ENCODE data around the gene MMGT1.

The MMGT1 gene

DNA sequence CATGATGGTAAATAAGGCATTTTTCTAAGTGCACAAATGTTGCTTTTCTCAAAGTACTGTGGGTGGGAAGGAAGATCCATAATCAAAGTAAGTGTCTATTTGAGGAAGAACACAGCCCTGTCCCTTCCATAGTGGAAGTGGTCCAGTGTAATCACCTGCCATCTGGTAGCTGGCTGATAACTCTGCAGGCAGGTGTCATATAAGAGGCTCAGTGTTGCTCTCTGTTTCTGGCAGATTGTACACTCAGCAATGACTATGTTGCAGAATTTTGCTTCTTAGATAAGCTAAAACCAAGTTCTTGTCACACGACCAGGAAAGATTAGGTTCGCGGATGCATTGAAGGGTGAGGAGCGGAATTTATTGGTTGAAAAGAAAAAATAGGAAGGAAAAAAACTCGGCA, 59.4 kb downstream of the MMGT1 start:
- TF ChIP-seq, protein P1, sequence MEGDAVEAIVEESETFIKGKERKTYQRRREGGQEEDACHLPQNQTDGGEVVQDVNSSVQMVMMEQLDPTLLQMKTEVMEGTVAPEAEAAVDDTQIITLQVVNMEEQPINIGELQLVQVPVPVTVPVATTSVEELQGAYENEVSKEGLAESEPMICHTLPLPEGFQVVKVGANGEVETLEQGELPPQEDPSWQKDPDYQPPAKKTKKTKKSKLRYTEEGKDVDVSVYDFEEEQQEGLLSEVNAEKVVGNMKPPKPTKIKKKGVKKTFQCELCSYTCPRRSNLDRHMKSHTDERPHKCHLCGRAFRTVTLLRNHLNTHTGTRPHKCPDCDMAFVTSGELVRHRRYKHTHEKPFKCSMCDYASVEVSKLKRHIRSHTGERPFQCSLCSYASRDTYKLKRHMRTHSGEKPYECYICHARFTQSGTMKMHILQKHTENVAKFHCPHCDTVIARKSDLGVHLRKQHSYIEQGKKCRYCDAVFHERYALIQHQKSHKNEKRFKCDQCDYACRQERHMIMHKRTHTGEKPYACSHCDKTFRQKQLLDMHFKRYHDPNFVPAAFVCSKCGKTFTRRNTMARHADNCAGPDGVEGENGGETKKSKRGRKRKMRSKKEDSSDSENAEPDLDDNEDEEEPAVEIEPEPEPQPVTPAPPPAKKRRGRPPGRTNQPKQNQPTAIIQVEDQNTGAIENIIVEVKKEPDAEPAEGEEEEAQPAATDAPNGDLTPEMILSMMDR (IDR thresholded peaks at IDR 0.05; ENCODE audit: low read depth, low read length, poor library complexity, severe bottlenecking), result no peak
- no peak for TF ChIP-seq EZH2phosphoT487 (IDR thresholded peaks at IDR 0.05; ENCODE audit: borderline replicate concordance, low read length)
- no peaks in the 10 kb centered on the region for H3K27me3 ChIP-seq (ENCODE audit: control insufficient read depth, low read length)
- H3K27ac ChIP-seq (ENCODE audit: low read depth, low read length), result no peak overlapping the region
- no peaks in the 10 kb centered on the region for H3K9me3 ChIP-seq (ENCODE audit: control insufficient read depth, insufficient read depth, low read length)
- H3K4me3 ChIP-seq (ENCODE audit: low read length), result no peak overlapping the region
- H3F3A ChIP-seq (ENCODE audit: control insufficient read depth, insufficient read depth), result no peaks in the 10 kb centered on the region
- H3K4me1 ChIP-seq (ENCODE audit: control insufficient read depth, low read length), result no peaks in the 10 kb centered on the region
- H3K36me3 ChIP-seq (ENCODE audit: control insufficient read depth, low read length), result no peaks in the 10 kb centered on the region
- no peaks in the 10 kb centered on the region for H3K79me2 ChIP-seq (ENCODE audit: control insufficient read depth, low read length)
- H3K4me2 ChIP-seq (ENCODE audit: low read length), result no peak overlapping the region
- no peaks in the 10 kb centered on the region for H3K9me2 ChIP-seq (replicated peaks; ENCODE audit: control insufficient read depth, low read length)
- H4K20me1 ChIP-seq (ENCODE audit: control insufficient read depth, insufficient read depth, low read depth, low read length), result no peaks in the 10 kb centered on the region
